Astrocyte of the cerebellum (primary cell): ENCODE results near the gene SPANXA1.
A peak's percentile ranks its signal among the peaks of the same experiment; 100 is the strongest.
"Not testable (repeated sequence)": the region's sequence is repeated elsewhere in the genome, so short reads cannot be mapped to it uniquely, and the experiment has no call there.

ENCODE experiments used
- DNase-seq: peaks from one replicate; pipeline ENCODE4 v3.0.0-alpha.2; 2011; ENCODE audit warnings: low read depth
- H3K4me3 ChIP-seq: 2 replicates; pipeline ENCODE4 v1.5.1; 2011; ENCODE audit warnings: mild to moderate bottlenecking, low read depth, low read length, moderate library complexity
- CTCF ChIP-seq: IDR thresholded peaks from 2 replicates; pipeline ENCODE4 v1.5.1; 2012; ENCODE audit warnings: low read length, low read depth, moderate library complexity, mild to moderate bottlenecking; ENCODE audit errors: missing control alignments
- in situ Hi-C: cut with HindIII; loops from 2 replicates; pipeline ENCODE4 v1.10.0; 2017; ENCODE audit warnings: low sequenced_read_pairs

The SPANXA1 gene

GRCh38 chrX:141584638-141585037 lies at the start of gene SPANXA1:
Gene SPANXA1 (minus strand): TSS chrX:141584738. CDS start chrX:141584678, 60 bp downstream.
- DNase-seq, H3K4me3 ChIP-seq, in situ Hi-C loops: not testable (repeated sequence)

DNA sequence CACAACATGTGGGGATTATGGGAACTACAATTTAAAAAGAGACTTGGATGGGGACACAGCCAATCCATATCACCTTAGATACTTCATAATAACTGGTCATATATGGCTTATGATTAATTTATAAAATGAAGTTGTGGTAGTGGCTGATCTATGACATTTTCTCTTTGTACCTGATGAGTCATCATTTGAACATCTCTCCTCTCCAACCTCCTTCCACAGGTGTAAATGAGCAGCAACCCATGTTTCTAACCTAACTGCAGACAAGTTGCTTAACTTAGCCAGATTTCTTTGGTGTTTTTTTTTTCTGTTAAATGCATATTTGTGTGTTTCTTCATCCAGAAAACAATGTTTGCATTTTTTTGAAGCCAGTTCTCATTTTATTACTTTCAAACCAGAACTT lies 47.6 kb upstream of the SPANXA1 start:
- H3K4me3 ChIP-seq = no peak overlapping the region
- in situ Hi-C loops = no loop called here
- no peak for TF ChIP-seq CTCF
- peak; percentile 26 for DNase-seq

- no peak for TF ChIP-seq CTCF
- H3K4me3 ChIP-seq = no peak overlapping the region
- DNase-seq = no peak
- in situ Hi-C loops = no loop called here
Observed at GRCh38 chrX:141619336-141619735, 34.8 kb upstream of the SPANXA1 start.

DNA sequence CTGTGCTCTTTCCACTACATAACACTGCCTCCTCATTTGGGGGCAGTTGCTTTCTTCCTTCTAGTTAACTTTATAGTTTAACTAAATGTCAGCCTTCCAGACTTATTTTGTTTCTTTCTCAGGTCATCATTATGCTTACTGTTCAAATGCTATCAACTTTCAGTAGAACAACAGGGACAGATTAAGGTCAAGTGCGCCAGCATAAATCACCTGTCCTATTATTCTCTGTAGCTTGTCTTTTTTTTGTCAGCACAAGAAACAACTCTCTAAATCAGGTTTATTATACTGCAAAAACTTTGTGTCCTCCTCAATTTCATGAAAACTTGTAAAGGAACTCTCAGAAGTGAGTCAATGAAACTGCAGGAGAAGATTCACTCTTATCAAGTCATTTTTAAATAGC lies 24.6 kb upstream of the SPANXA1 start:
- no peak for TF ChIP-seq CTCF
- no peak overlapping the region for H3K4me3 ChIP-seq
- no peak for DNase-seq
- in situ Hi-C loops = no loop called here

DNA sequence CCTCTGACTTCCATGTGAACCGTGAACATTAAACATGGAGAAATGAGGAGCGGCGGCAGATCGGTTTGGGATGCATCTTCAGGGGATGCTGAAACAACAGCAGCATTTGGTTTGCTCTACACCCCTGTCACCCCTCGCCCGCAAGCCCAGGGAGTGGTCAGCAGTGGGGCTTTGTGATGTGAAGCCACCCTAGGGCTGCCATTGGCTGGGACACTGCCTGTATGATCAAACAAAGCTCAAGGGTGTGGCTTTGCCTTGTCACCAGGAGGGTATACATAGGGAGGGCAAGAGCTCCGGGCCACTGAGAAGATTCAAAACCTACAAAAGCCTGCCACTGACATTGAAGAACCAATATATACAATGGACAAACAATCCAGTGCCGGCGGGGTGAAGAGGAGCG lies 4.9 kb upstream of the SPANXA1 start, which contains the start of gene SPANXA2:
TSS of gene SPANXA2 (plus strand) at position 301 of the 400 bp plus-strand sequence. CDS start at position 361, 60 bp downstream.
- H3K4me3 ChIP-seq, DNase-seq, in situ Hi-C loops: not testable (repeated sequence)

- DNase-seq, in situ Hi-C loops, H3K4me3 ChIP-seq: not testable (repeated sequence)
Observed at GRCh38 chrX:141542551-141542950, 42.0 kb downstream of the SPANXA1 start.
